B cell (primary cell): Measurements from ENCODE around the gene MAPK8IP2. TPM values are rescaled to one million over a fixed set of nuclear protein-coding genes. Genes with fewer than 3 reads are reported as not detected.

Experiments used
- ATAC-seq: fragments of 200-7000 bp; cut with Tn5 transposase; one replicate; pipeline ENCODE4 v1.10.0; 2021; ENCODE audit warnings: low read depth, mild to moderate bottlenecking, moderate number of reproducible peaks, moderate library complexity
- CTCF ChIA-PET: fragments of 350-600 bp; sonication (Branson Sonifier 250); formaldehyde crosslinking; loops from one replicate; lab custom pipeline; 2021; ENCODE audit warnings: antibody characterized with exemption, inconsistent platforms; lab: Charles Lee
- POLR2A ChIA-PET: fragments of 350-600 bp; sonication (Branson Sonifier 250); formaldehyde crosslinking; loops from one replicate; lab custom pipeline; 2021; ENCODE audit warnings: antibody characterized with exemption; lab: Charles Lee
- DNase-seq: peaks from one replicate; pipeline ENCODE4 v3.0.0; 2013
- H2AFZ ChIP-seq: 2 replicates; pipeline ENCODE4 v1.6.1; 2012; ENCODE audit warnings: mild to moderate bottlenecking, low read depth, low read length; ENCODE audit not compliant: insufficient read depth, poor library complexity, severe bottlenecking
- H3K27ac ChIP-seq, 2 donors: 1 replicate in 1 of 2; 2 replicates in 1 of 2; pipeline ENCODE4 v1.5.1; 2012 to 2013; ENCODE audit warnings: low read length in 2 of 2, mild to moderate bottlenecking in 2 of 2, moderate library complexity in 1 of 2
- H3K27me3 ChIP-seq, 4 experiments: fragments of 200-600 bp in 1 of 4; sonication (generic) in 1 of 4; replicated peaks in 1 of 4; 1 replicate in 2 of 4; 2 replicates in 2 of 4; pipeline versions ENCODE4 v1.6.1 to v1.7.0; 2013 to 2016; ENCODE audit warnings: low read length in 3 of 4, mild to moderate bottlenecking in 2 of 4, mixed read lengths in 1 of 4, moderate library complexity in 1 of 4; ENCODE audit not compliant: insufficient read depth in 4 of 4, control insufficient read depth in 3 of 4; ENCODE audit errors: control extremely low read depth in 1 of 4
- H3K36me3 ChIP-seq, 2 experiments: replicated peaks in 1 of 2; 1 replicate in 1 of 2; 2 replicates in 1 of 2; pipeline versions ENCODE4 v1.6.1 to v1.7.1; 2013; ENCODE audit warnings: low read length in 1 of 2; ENCODE audit not compliant: insufficient read depth in 2 of 2, control insufficient read depth in 1 of 2; ENCODE audit errors: control extremely low read depth in 1 of 2, extremely low read depth in 1 of 2
- H3K4me1 ChIP-seq, 2 donors: fragments of 200-600 bp in 1 of 2; sonication (generic) in 1 of 2; 1 replicate in 1 of 2; 2 replicates in 1 of 2; pipeline versions ENCODE4 v1.5.1 to v1.6.1; 2013 to 2017; ENCODE audit warnings: low read length in 2 of 2; ENCODE audit not compliant: control insufficient read depth in 2 of 2, insufficient read depth in 2 of 2
- H3K4me2 ChIP-seq: replicated peaks from 2 replicates; pipeline ENCODE3; 2012; ENCODE audit warnings: mild to moderate bottlenecking, low read depth, low read length; ENCODE audit not compliant: poor library complexity, severe bottlenecking
- H3K4me3 ChIP-seq, 5 experiments: fragments of 200-600 bp in 1 of 5; sonication (generic) in 1 of 5; 1 replicate in 3 of 5; 2 replicates in 2 of 5; pipeline versions ENCODE4 v1.5.1 to v1.7.0; 2011 to 2016; ENCODE audit warnings: low read length in 4 of 5, mild to moderate bottlenecking in 4 of 5, low read depth in 2 of 5, control low read depth in 1 of 5, moderate library complexity in 1 of 5; ENCODE audit not compliant: insufficient read depth in 1 of 5; ENCODE audit errors: control extremely low read depth in 1 of 5, extremely low read depth in 1 of 5
- H3K79me2 ChIP-seq: fragments of 200-600 bp; sonication (generic); one replicate; pipeline ENCODE4 v1.6.0; 2016; ENCODE audit warnings: low read length; ENCODE audit not compliant: control insufficient read depth, insufficient read depth
- H3K9ac ChIP-seq: fragments of 200-600 bp; sonication (generic); 2 replicates; pipeline ENCODE4 v1.6.1; 2017; ENCODE audit warnings: mild to moderate bottlenecking, low read length, moderate library complexity
- H3K9me3 ChIP-seq, 3 donors: one replicate each; pipeline versions ENCODE4 v1.6.1 to v1.7.1; 2013; ENCODE audit warnings: low read length in 2 of 3; ENCODE audit not compliant: control insufficient read depth in 2 of 3, insufficient read depth in 1 of 3; ENCODE audit errors: control extremely low read depth in 1 of 3
- H4K20me1 ChIP-seq: 2 replicates; pipeline ENCODE4 v1.6.0; 2012; ENCODE audit warnings: mild to moderate bottlenecking, low read length; ENCODE audit not compliant: insufficient read depth, control insufficient read depth, poor library complexity, severe bottlenecking
- H3K27ac Mint-ChIP-seq: one replicate; pipeline ENCODE4 v1.8.0; 2021; ENCODE audit warnings: mixed read lengths
- H3K27me3 Mint-ChIP-seq: one replicate; pipeline ENCODE4 v1.8.0; 2021; ENCODE audit warnings: mixed read lengths
- H3K4me1 Mint-ChIP-seq: one replicate; pipeline ENCODE4 v1.8.0; 2021; ENCODE audit warnings: mixed read lengths
- H3K4me3 Mint-ChIP-seq: one replicate; pipeline ENCODE4 v1.8.0; 2021; ENCODE audit warnings: mixed read lengths
- H3K9me3 Mint-ChIP-seq: one replicate; pipeline ENCODE4 v1.8.0; 2022; ENCODE audit warnings: mixed read lengths; ENCODE audit not compliant: insufficient read depth
- EZH2 ChIP-seq: IDR thresholded peaks from 2 replicates; pipeline ENCODE4 v1.6.1; 2012; ENCODE audit warnings: borderline replicate concordance, low read depth, mild to moderate bottlenecking, moderate library complexity, low read length; ENCODE audit not compliant: insufficient read depth, poor library complexity, severe bottlenecking
- WGBS: methylation state at CpG from one replicate; pipeline ENCODE4 v1.1.5; 2013; ENCODE audit warnings: missing lambda C conversion rate; ENCODE audit not compliant: insufficient coverage; 5-methylcytosine and 5-hydroxymethylcytosine counted together
- intact Hi-C: fragments of 100-400 bp; cut with micrococcal nuclease; formaldehyde crosslinking; loops from one replicate; pipeline ENCODE4 v1.10.0; 2022
- polyA plus RNA-seq: library from polyadenylated mRNA; depleted of rRNA; stranded (reverse); fragments of >200 nt; gene quantifications from 2 replicates; pipeline ENCODE4 v1.2.3, GENCODE V29; 2012
- total RNA-seq, 2 donors: library from RNA; stranded (reverse); fragments of 120-200 nt in 1 of 2; gene quantifications; 1 replicate in 1 of 2; 2 replicates in 1 of 2; pipeline versions ENCODE4 v1.2.3 to v1.2.4, GENCODE V29; 2013 to 2022
- TF ChIP-seq, protein P1 (sequence below): fragments of 200-600 bp; IDR thresholded peaks from one replicate; pipeline ENCODE4 v1.8.0; 2022; ENCODE audit warnings: antibody characterized with exemption, mild to moderate bottlenecking

Gene MAPK8IP2
- total and polyA plus RNA-seq, 2 donors (not counting 1 experiment from before 2014, with no cell fraction given): 0.19 to 0.39 TPM

DNA sequence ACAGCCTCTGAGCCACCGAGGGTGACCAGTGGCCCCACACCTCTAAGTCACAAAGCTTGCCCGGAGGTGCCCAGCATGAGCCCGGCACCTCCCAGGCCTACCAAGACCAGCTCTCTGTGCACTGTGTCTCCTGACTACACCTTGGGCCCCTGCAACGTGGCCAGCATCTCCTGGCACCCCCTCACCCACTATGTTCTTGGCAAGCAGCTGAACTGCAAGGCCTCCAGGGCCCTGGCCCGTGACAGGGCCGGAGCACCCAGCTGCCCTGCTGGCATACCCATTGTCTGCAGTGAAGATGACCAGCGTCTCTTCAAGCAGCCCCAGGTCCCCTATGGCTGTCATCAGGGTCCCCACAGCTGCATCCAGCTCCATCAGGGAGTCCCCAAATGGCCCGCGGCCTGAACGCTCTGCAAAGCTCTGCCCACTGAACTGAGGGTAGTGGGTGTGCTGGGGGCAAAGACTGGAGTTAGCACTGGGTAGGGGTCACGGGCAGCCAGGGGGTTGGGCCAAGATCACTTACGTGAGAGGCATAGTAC lies 25.8 kb downstream of the MAPK8IP2 start:
- H3K4me3 Mint-ChIP-seq: peak overlapping the region; percentile 78
- H3K4me3 ChIP-seq: no peak overlapping the region
- H3K27me3 ChIP-seq: no peaks in the 10 kb centered on the region
- no peak for ATAC-seq
- H3K9me3 ChIP-seq: no peaks in the 10 kb centered on the region
- H3K9ac ChIP-seq: no peak overlapping the region
- H3K4me1 Mint-ChIP-seq: peaks cover 30% of the 10 kb centered on the region
- H3K27ac Mint-ChIP-seq: peak overlapping the region; percentile 46
- peaks cover 8% of the 10 kb centered on the region for H3K79me2 ChIP-seq
- TF ChIP-seq, protein P1, sequence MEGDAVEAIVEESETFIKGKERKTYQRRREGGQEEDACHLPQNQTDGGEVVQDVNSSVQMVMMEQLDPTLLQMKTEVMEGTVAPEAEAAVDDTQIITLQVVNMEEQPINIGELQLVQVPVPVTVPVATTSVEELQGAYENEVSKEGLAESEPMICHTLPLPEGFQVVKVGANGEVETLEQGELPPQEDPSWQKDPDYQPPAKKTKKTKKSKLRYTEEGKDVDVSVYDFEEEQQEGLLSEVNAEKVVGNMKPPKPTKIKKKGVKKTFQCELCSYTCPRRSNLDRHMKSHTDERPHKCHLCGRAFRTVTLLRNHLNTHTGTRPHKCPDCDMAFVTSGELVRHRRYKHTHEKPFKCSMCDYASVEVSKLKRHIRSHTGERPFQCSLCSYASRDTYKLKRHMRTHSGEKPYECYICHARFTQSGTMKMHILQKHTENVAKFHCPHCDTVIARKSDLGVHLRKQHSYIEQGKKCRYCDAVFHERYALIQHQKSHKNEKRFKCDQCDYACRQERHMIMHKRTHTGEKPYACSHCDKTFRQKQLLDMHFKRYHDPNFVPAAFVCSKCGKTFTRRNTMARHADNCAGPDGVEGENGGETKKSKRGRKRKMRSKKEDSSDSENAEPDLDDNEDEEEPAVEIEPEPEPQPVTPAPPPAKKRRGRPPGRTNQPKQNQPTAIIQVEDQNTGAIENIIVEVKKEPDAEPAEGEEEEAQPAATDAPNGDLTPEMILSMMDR: no peak
- no peak for TF ChIP-seq EZH2
- no peak overlapping the region for H2AFZ ChIP-seq
- H3K27ac ChIP-seq: peak overlapping the region in 1 of 2 donors; percentile 19
- H3K27me3 Mint-ChIP-seq: no peaks in the 10 kb centered on the region
- H3K4me2 ChIP-seq: peak overlapping the region; percentile 97
- POLR2A ChIA-PET: no interaction called here
- no peaks in the 10 kb centered on the region for H3K36me3 ChIP-seq
- DNase-seq: no peak
- H3K9me3 Mint-ChIP-seq: no peaks in the 10 kb centered on the region
- no peaks in the 10 kb centered on the region for H4K20me1 ChIP-seq
- peaks cover 24 to 40% of the 10 kb centered on the region in 2 donors for H3K4me1 ChIP-seq
- 96% methylated on average over 12 of the region's 12 CpGs for WGBS
- CTCF ChIA-PET: interaction anchor here (2.2 kb wide), 1 partner anchor 15 kb away, joined by 11 read pairs; no protein-coding TSS in a partner anchor
- intact Hi-C loops: no loop called here

DNA sequence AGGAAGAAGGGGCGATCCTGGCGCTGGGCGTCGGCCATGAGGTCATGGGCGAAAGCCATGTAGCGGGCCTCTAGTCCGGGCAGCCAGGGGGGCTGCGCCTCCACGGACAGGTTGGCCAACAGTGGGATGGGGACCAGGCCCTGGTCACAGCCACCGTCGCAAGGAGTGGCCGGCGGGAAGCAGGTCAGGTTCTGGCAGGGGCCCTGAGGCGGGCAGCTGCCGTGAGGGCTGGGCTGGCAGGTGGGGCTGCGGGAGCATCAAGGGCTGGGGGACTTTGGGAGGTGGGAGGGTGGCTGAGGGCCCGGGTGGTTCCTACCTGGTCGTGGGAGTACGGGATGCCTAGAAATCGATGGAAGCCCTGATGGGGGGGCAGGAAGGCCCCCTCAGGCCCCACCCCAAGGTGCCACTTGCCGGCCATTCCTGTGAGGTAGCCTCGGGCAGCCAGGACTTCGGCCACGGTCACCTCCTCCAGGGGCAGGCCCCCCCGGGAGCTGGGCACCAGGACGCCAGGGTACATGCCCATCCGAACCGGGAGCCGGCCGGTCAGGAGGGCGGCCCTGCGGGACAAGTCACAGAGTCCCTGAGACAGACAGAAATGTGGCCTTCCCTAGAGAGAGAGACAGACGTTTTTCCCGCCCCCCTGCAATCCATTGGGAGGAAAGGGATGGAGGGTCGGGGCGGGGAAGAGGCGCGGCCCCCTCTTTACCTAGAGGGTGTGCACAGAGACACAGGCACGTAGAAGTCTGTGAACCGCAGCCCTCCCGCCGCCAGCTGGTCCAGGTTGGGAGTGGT lies 26.5 kb downstream of the MAPK8IP2 start:
- Mint-ChIP-seq H3K27ac (peak overlapping the region; percentile 46), H3K9me3 (no peaks in the 10 kb centered on the region), H3K4me3 (peak overlapping the region; percentile 81), H3K27me3 (no peaks in the 10 kb centered on the region), H3K4me1 (peaks cover 24% of the 10 kb centered on the region)
- no peaks in the 10 kb centered on the region for H3K9me3 ChIP-seq
- H3K27ac ChIP-seq: peak overlapping the region; percentile 64 to 72
- H2AFZ ChIP-seq: peak overlapping the region; percentile 97
- H3K36me3 ChIP-seq: no peaks in the 10 kb centered on the region
- H3K27me3 ChIP-seq: no peaks in the 10 kb centered on the region
- H3K4me1 ChIP-seq: peaks cover 21 to 34% of the 10 kb centered on the region in 2 donors
- TF ChIP-seq, protein P1: no peak
- no peak for TF ChIP-seq EZH2
- WGBS: 92% methylated on average over 40 of the region's 42 CpGs
- ATAC-seq: no peak
- peaks cover 9% of the 10 kb centered on the region for H3K79me2 ChIP-seq
- POLR2A ChIA-PET: no interaction called here
- peak overlapping the region in 4 of 5 experiments; percentile 72 to 92 (median 81) for H3K4me3 ChIP-seq
- no peaks in the 10 kb centered on the region for H4K20me1 ChIP-seq
- CTCF ChIA-PET: interaction anchor here (0.5 to 2.2 kb wide), 3 partner anchors 14 to 332 kb away, joined by 3 to 11 read pairs (median 5); partner anchors contain the start of gene SCO2
- intact Hi-C loops: no loop called here
- peak overlapping the region; percentile 97 for H3K4me2 ChIP-seq
- peak; percentile 33 for DNase-seq
- H3K9ac ChIP-seq: peak overlapping the region; percentile 82
